Activated effector memory CD4-positive, alpha-beta T cell treated with anti-CD3 and anti-CD28 coated beads, Interleukin-2, amount 50 U/mL, for 16 hours (primary cell): ENCODE measurements around the gene DDAH2.

Source experiments
- DNase-seq: peaks from one replicate; pipeline ENCODE4 v3.0.0-alpha.2; 2020

DDAH2 gene

GRCh38 chr6:31728767-31729514 lies at the start of gene DDAH2:
Gene DDAH2, minus strand, starts transcription at chr6:31729299. Its CDS starts 138 bp downstream, at chr6:31729161.
- no peak for DNase-seq

GRCh38 chr6:31778193-31778592 lies 49.1 kb upstream of the DDAH2 start:
- DNase-seq = no peak

- DNase-seq = no peak
Observed at GRCh38 chr6:31777667-31778050, 48.6 kb upstream of the DDAH2 start.

GRCh38 chr6:31776989-31777666 lies 48.0 kb upstream of the DDAH2 start, which contains the start of gene VWA7:
Gene VWA7, minus strand, starts transcription at chr6:31777328. Its CDS starts 549 bp downstream, at chr6:31776779.
- peak; percentile 91 for DNase-seq

GRCh38 chr6:31776485-31776988 lies 47.4 kb upstream of the DDAH2 start:
- DNase-seq = no peak

GRCh38 chr6:31775633-31776484 lies 46.8 kb upstream of the DDAH2 start:
- DNase-seq = no peak

GRCh38 chr6:31775184-31775583 lies 46.1 kb upstream of the DDAH2 start:
- DNase-seq = no peak

- DNase-seq = no peak
Observed at GRCh38 chr6:31771992-31772358, 42.9 kb upstream of the DDAH2 start.

- no peak for DNase-seq
Observed at GRCh38 chr6:31770860-31771259, 41.8 kb upstream of the DDAH2 start.

- peak; percentile 93 for DNase-seq
Observed at GRCh38 chr6:31769684-31770371, 40.7 kb upstream of the DDAH2 start.

- no peak for DNase-seq
Observed at GRCh38 chr6:31768363-31769257, 39.5 kb upstream of the DDAH2 start.

GRCh38 chr6:31767096-31767645 lies 38.1 kb upstream of the DDAH2 start:
- no peak for DNase-seq

- no peak for DNase-seq
Observed at GRCh38 chr6:31765910-31766794, 37.1 kb upstream of the DDAH2 start.

GRCh38 chr6:31765559-31765909 lies 36.4 kb upstream of the DDAH2 start:
- no peak for DNase-seq

- DNase-seq = no peak
Observed at GRCh38 chr6:31764198-31764597, 35.1 kb upstream of the DDAH2 start.

GRCh38 chr6:31763619-31763940 lies 34.5 kb upstream of the DDAH2 start:
- DNase-seq = no peak

GRCh38 chr6:31762878-31763618 lies 33.9 kb upstream of the DDAH2 start:
- DNase-seq = no peak

- no peak for DNase-seq
Observed at GRCh38 chr6:31762356-31762755, 33.3 kb upstream of the DDAH2 start, which contains the start of gene SAPCD1. Gene SAPCD1, plus strand, starts transcription at chr6:31762656. Its CDS starts 399 bp downstream, at chr6:31763055.

GRCh38 chr6:31761343-31761742 lies 32.2 kb upstream of the DDAH2 start:
- no peak for DNase-seq

GRCh38 chr6:31760790-31761189 lies 31.7 kb upstream of the DDAH2 start:
- no peak for DNase-seq
